B cell (primary cell): ENCODE results near the gene TFAP2E. TPM values are rescaled to one million over a fixed set of nuclear protein-coding genes. Genes with fewer than 3 reads are reported as not detected.
"Not testable (repeated sequence)": the region's sequence is repeated elsewhere in the genome, so short reads cannot be mapped to it uniquely, and the experiment has no call there.

Experiments
- ATAC-seq: fragments of 200-7000 bp; cut with Tn5 transposase; one replicate; pipeline ENCODE4 v1.10.0; 2021; ENCODE audit warnings: low read depth, mild to moderate bottlenecking, moderate number of reproducible peaks, moderate library complexity
- CTCF ChIA-PET: fragments of 350-600 bp; sonication (Branson Sonifier 250); formaldehyde crosslinking; loops from one replicate; lab custom pipeline; 2021; ENCODE audit warnings: antibody characterized with exemption, inconsistent platforms; lab: Charles Lee
- POLR2A ChIA-PET: fragments of 350-600 bp; sonication (Branson Sonifier 250); formaldehyde crosslinking; loops from one replicate; lab custom pipeline; 2021; ENCODE audit warnings: antibody characterized with exemption; lab: Charles Lee
- DNase-seq: peaks from one replicate; pipeline ENCODE4 v3.0.0; 2013
- H2AFZ ChIP-seq: 2 replicates; pipeline ENCODE4 v1.6.1; 2012; ENCODE audit warnings: mild to moderate bottlenecking, low read depth, low read length; ENCODE audit not compliant: insufficient read depth, poor library complexity, severe bottlenecking
- H3K27ac ChIP-seq, 2 donors: 1 replicate in 1 of 2; 2 replicates in 1 of 2; pipeline ENCODE4 v1.5.1; 2012 to 2013; ENCODE audit warnings: low read length in 2 of 2, mild to moderate bottlenecking in 2 of 2, moderate library complexity in 1 of 2
- H3K27me3 ChIP-seq, 4 experiments: fragments of 200-600 bp in 1 of 4; sonication (generic) in 1 of 4; replicated peaks in 1 of 4; 1 replicate in 2 of 4; 2 replicates in 2 of 4; pipeline versions ENCODE4 v1.6.1 to v1.7.0; 2013 to 2016; ENCODE audit warnings: low read length in 3 of 4, mild to moderate bottlenecking in 2 of 4, mixed read lengths in 1 of 4, moderate library complexity in 1 of 4; ENCODE audit not compliant: insufficient read depth in 4 of 4, control insufficient read depth in 3 of 4; ENCODE audit errors: control extremely low read depth in 1 of 4
- H3K36me3 ChIP-seq, 2 experiments: replicated peaks in 1 of 2; 1 replicate in 1 of 2; 2 replicates in 1 of 2; pipeline versions ENCODE4 v1.6.1 to v1.7.1; 2013; ENCODE audit warnings: low read length in 1 of 2; ENCODE audit not compliant: insufficient read depth in 2 of 2, control insufficient read depth in 1 of 2; ENCODE audit errors: control extremely low read depth in 1 of 2, extremely low read depth in 1 of 2
- H3K4me1 ChIP-seq, 2 donors: fragments of 200-600 bp in 1 of 2; sonication (generic) in 1 of 2; 1 replicate in 1 of 2; 2 replicates in 1 of 2; pipeline versions ENCODE4 v1.5.1 to v1.6.1; 2013 to 2017; ENCODE audit warnings: low read length in 2 of 2; ENCODE audit not compliant: control insufficient read depth in 2 of 2, insufficient read depth in 2 of 2
- H3K4me2 ChIP-seq: replicated peaks from 2 replicates; pipeline ENCODE3; 2012; ENCODE audit warnings: mild to moderate bottlenecking, low read depth, low read length; ENCODE audit not compliant: poor library complexity, severe bottlenecking
- H3K4me3 ChIP-seq, 5 experiments: fragments of 200-600 bp in 1 of 5; sonication (generic) in 1 of 5; 1 replicate in 3 of 5; 2 replicates in 2 of 5; pipeline versions ENCODE4 v1.5.1 to v1.7.0; 2011 to 2016; ENCODE audit warnings: low read length in 4 of 5, mild to moderate bottlenecking in 4 of 5, low read depth in 2 of 5, control low read depth in 1 of 5, moderate library complexity in 1 of 5; ENCODE audit not compliant: insufficient read depth in 1 of 5; ENCODE audit errors: control extremely low read depth in 1 of 5, extremely low read depth in 1 of 5
- H3K79me2 ChIP-seq: fragments of 200-600 bp; sonication (generic); one replicate; pipeline ENCODE4 v1.6.0; 2016; ENCODE audit warnings: low read length; ENCODE audit not compliant: control insufficient read depth, insufficient read depth
- H3K9ac ChIP-seq: fragments of 200-600 bp; sonication (generic); 2 replicates; pipeline ENCODE4 v1.6.1; 2017; ENCODE audit warnings: mild to moderate bottlenecking, low read length, moderate library complexity
- H3K9me3 ChIP-seq, 3 donors: one replicate each; pipeline versions ENCODE4 v1.6.1 to v1.7.1; 2013; ENCODE audit warnings: low read length in 2 of 3; ENCODE audit not compliant: control insufficient read depth in 2 of 3, insufficient read depth in 1 of 3; ENCODE audit errors: control extremely low read depth in 1 of 3
- H4K20me1 ChIP-seq: 2 replicates; pipeline ENCODE4 v1.6.0; 2012; ENCODE audit warnings: mild to moderate bottlenecking, low read length; ENCODE audit not compliant: insufficient read depth, control insufficient read depth, poor library complexity, severe bottlenecking
- H3K27ac Mint-ChIP-seq: one replicate; pipeline ENCODE4 v1.8.0; 2021; ENCODE audit warnings: mixed read lengths
- H3K27me3 Mint-ChIP-seq: one replicate; pipeline ENCODE4 v1.8.0; 2021; ENCODE audit warnings: mixed read lengths
- H3K4me1 Mint-ChIP-seq: one replicate; pipeline ENCODE4 v1.8.0; 2021; ENCODE audit warnings: mixed read lengths
- H3K4me3 Mint-ChIP-seq: one replicate; pipeline ENCODE4 v1.8.0; 2021; ENCODE audit warnings: mixed read lengths
- H3K9me3 Mint-ChIP-seq: one replicate; pipeline ENCODE4 v1.8.0; 2022; ENCODE audit warnings: mixed read lengths; ENCODE audit not compliant: insufficient read depth
- CTCF ChIP-seq: fragments of 200-600 bp; IDR thresholded peaks from one replicate; pipeline ENCODE4 v1.8.0; 2022; ENCODE audit warnings: antibody characterized with exemption, mild to moderate bottlenecking
- EZH2 ChIP-seq: IDR thresholded peaks from 2 replicates; pipeline ENCODE4 v1.6.1; 2012; ENCODE audit warnings: borderline replicate concordance, low read depth, mild to moderate bottlenecking, moderate library complexity, low read length; ENCODE audit not compliant: insufficient read depth, poor library complexity, severe bottlenecking
- WGBS: methylation state at CpG from one replicate; pipeline ENCODE4 v1.1.5; 2013; ENCODE audit warnings: missing lambda C conversion rate; ENCODE audit not compliant: insufficient coverage; 5-methylcytosine and 5-hydroxymethylcytosine counted together
- intact Hi-C: fragments of 100-400 bp; cut with micrococcal nuclease; formaldehyde crosslinking; loops from one replicate; pipeline ENCODE4 v1.10.0; 2022
- polyA plus RNA-seq: library from polyadenylated mRNA; depleted of rRNA; stranded (reverse); fragments of >200 nt; gene quantifications from 2 replicates; pipeline ENCODE4 v1.2.3, GENCODE V29; 2012
- total RNA-seq, 2 donors: library from RNA; stranded (reverse); fragments of 120-200 nt in 1 of 2; gene quantifications; 1 replicate in 1 of 2; 2 replicates in 1 of 2; pipeline versions ENCODE4 v1.2.3 to v1.2.4, GENCODE V29; 2013 to 2022

The TFAP2E gene
- total and polyA plus RNA-seq, 2 donors (not counting 1 experiment from before 2014, with no cell fraction given), result 2.3 to 4.5 TPM

GRCh38 chr1:35585281-35585680 is 12.2 kb downstream of the TFAP2E start:
- Histone ChIP-seq H3K79me2 (no peaks in the 10 kb centered on the region), H2AFZ (no peak overlapping the region), H3K27me3 (no peaks in the 10 kb centered on the region), H3K4me1 (peaks cover 0 to 3% of the 10 kb centered on the region in 2 donors), H4K20me1 (no peaks in the 10 kb centered on the region), H3K9ac (no peak overlapping the region), H3K27ac (no peak overlapping the region), H3K36me3 (no peaks in the 10 kb centered on the region), H3K9me3 (no peaks in the 10 kb centered on the region), H3K4me2 (no peak overlapping the region), H3K4me3 (no peak overlapping the region)
- WGBS, result 100% methylated on average over 1 of the region's 3 CpGs
- ATAC-seq (no peak), DNase-seq (no peak)
- H3K9me3 Mint-ChIP-seq, result no peaks in the 10 kb centered on the region
- ChIA-PET CTCF (interaction anchor here (1.1 to 1.7 kb wide), 3 partner anchors 14 to 17 kb away, joined by 3 to 7 read pairs (median 6); no protein-coding TSS in a partner anchor), POLR2A (no interaction called here)
- no peak overlapping the region for H3K27ac Mint-ChIP-seq
- intact Hi-C loops, result no loop called here
- no peaks in the 10 kb centered on the region for H3K27me3 Mint-ChIP-seq
- H3K4me1 Mint-ChIP-seq, result peaks cover 2% of the 10 kb centered on the region
- TF ChIP-seq EZH2, result no peak
- TF ChIP-seq CTCF, result no peak
- no peak overlapping the region for H3K4me3 Mint-ChIP-seq

GRCh38 chr1:35585805-35586204 is 12.7 kb downstream of the TFAP2E start:
- not testable (repeated sequence) for ATAC-seq, H3K27me3 Mint-ChIP-seq

More at GRCh38 chr1:35585805-35586204, 12.7 kb downstream of the TFAP2E start:
- H3K4me2 ChIP-seq, intact Hi-C loops, H3K79me2 ChIP-seq, H3K9ac ChIP-seq, H3K9me3 ChIP-seq, H3K36me3 ChIP-seq, H3K9me3 Mint-ChIP-seq, H4K20me1 ChIP-seq, H2AFZ ChIP-seq, H3K27ac Mint-ChIP-seq, H3K27ac ChIP-seq, H3K4me3 Mint-ChIP-seq, POLR2A ChIA-PET, DNase-seq, H3K4me1 Mint-ChIP-seq, H3K27me3 ChIP-seq, H3K4me3 ChIP-seq, H3K4me1 ChIP-seq: not testable (repeated sequence)
- CTCF ChIA-PET, result interaction anchor here (1.1 to 1.6 kb wide), 2 partner anchors 14 to 18 kb away, joined by 3 to 7 read pairs; no protein-coding TSS in a partner anchor
- no CpG with 5 or more reads among the region's 1 CpG for WGBS
